Endothelial cell of umbilical vein (primary cell): Measurements from ENCODE around the gene CDH20. TPM values are rescaled to one million over a fixed set of nuclear protein-coding genes. Genes with fewer than 3 reads are reported as not detected.

Experiments
- BruUV-seq: library from RNA; stranded (reverse); fragments of 400-500 nt; replicated peaks from 2 replicates; lab custom pipeline; 2021; lab: Mats Ljungman, UMichigan
- CTCF ChIA-PET: fragments of 300-600, 350-600 bp; sonication (Branson Sonifier 250); formaldehyde crosslinking; loops from one replicate; lab custom pipeline; 2021; ENCODE audit warnings: antibody characterized with exemption, inconsistent platforms; lab: Charles Lee
- POLR2A ChIA-PET: fragments of 300-600, 350-600 bp; sonication (Branson Sonifier 250); formaldehyde crosslinking; loops from one replicate; lab custom pipeline; 2021; ENCODE audit warnings: antibody characterized with exemption, inconsistent platforms; lab: Charles Lee
- DNase-seq: peaks from one replicate; pipeline ENCODE4 v3.0.0-alpha.2; 2011; ENCODE audit warnings: low read depth, low spot score
- FAIRE-seq: peaks from 2 replicates; lab custom pipeline; 2011; peaks lifted over from hg19 to GRCh38; lab: Jason Lieb, UNC
- H2AFZ ChIP-seq: 2 replicates; pipeline ENCODE4 v1.6.0; 2012; ENCODE audit warnings: low read depth, low read length, control low read depth, inconsistent platforms
- H3K27ac ChIP-seq: 2 replicates; pipeline ENCODE4 v1.5.1; 2011; ENCODE audit warnings: low read depth, mild to moderate bottlenecking, control low read depth, low read length, moderate library complexity; ENCODE audit not compliant: insufficient read depth
- H3K27me3 ChIP-seq, 2 experiments: 2 replicates each; pipeline versions ENCODE4 v1.6.0 to v1.6.1; 2011; ENCODE audit warnings: low read length in 2 of 2, mixed read lengths in 1 of 2; ENCODE audit not compliant: control insufficient read depth in 2 of 2, insufficient read depth in 2 of 2
- H3K36me3 ChIP-seq, 2 experiments: 2 replicates in 1 of 2; 3 replicates in 1 of 2; pipeline ENCODE4 v1.5.1; 2011; ENCODE audit warnings: low read length in 2 of 2, mild to moderate bottlenecking in 1 of 2, moderate library complexity in 1 of 2; ENCODE audit not compliant: control insufficient read depth in 2 of 2, insufficient read depth in 2 of 2; ENCODE audit errors: extremely low read depth in 1 of 2
- H3K4me1 ChIP-seq: 3 replicates; pipeline ENCODE4 v1.5.1; 2011; ENCODE audit warnings: mild to moderate bottlenecking, low read length; ENCODE audit not compliant: control insufficient read depth, insufficient read depth; ENCODE audit errors: extremely low read depth
- H3K4me2 ChIP-seq: 2 replicates; pipeline ENCODE4 v1.6.1; 2011; ENCODE audit warnings: low read length, control low read depth, mixed read lengths; ENCODE audit not compliant: insufficient read depth
- H3K4me3 ChIP-seq, 3 experiments: fragments of 200-600 bp in 1 of 3; sonication (generic), shearing (Covaris generic) in 1 of 3; replicated peaks in 1 of 3; 2 replicates each; pipeline ENCODE4 v1.5.1; 2011 to 2016; ENCODE audit warnings: control low read depth in 3 of 3, low read length in 3 of 3, mild to moderate bottlenecking in 2 of 3, inconsistent platforms in 1 of 3, low read depth in 1 of 3, moderate library complexity in 1 of 3; ENCODE audit not compliant: insufficient read depth in 1 of 3
- H3K79me2 ChIP-seq: 2 replicates; pipeline ENCODE4 v1.6.0; 2012; ENCODE audit warnings: low read length, inconsistent platforms; ENCODE audit not compliant: control insufficient read depth, insufficient read depth
- H3K9ac ChIP-seq: replicated peaks from 2 replicates; pipeline ENCODE3; 2011; ENCODE audit warnings: low read length, control low read depth; ENCODE audit not compliant: insufficient read depth; ENCODE audit errors: extremely low read depth
- H3K9me1 ChIP-seq: replicated peaks from 3 replicates; pipeline ENCODE4 v1.6.0; 2011; ENCODE audit warnings: mild to moderate bottlenecking, low read length; ENCODE audit not compliant: control insufficient read depth, insufficient read depth; ENCODE audit errors: extremely low read depth
- H3K9me3 ChIP-seq: replicated peaks from 2 replicates; pipeline ENCODE4 v1.5.1; 2012; ENCODE audit warnings: low read length, inconsistent platforms; ENCODE audit not compliant: control insufficient read depth, insufficient read depth
- H4K20me1 ChIP-seq: replicated peaks from 2 replicates; pipeline ENCODE3; 2011; ENCODE audit warnings: mild to moderate bottlenecking, low read length; ENCODE audit not compliant: control insufficient read depth, insufficient read depth; ENCODE audit errors: extremely low read depth
- CTCF ChIP-seq, 2 donors: IDR thresholded peaks; 1 replicate in 1 of 2; 2 replicates in 1 of 2; pipeline ENCODE4 v1.5.1; 2011; ENCODE audit warnings: low read length in 2 of 2, mild to moderate bottlenecking in 2 of 2, moderate library complexity in 2 of 2, control low read depth in 1 of 2, inconsistent platforms in 1 of 2, low read depth in 1 of 2; ENCODE audit not compliant: insufficient read depth in 1 of 2; ENCODE audit errors: extremely low read depth in 1 of 2
- EZH2 ChIP-seq: IDR thresholded peaks from 2 replicates; pipeline ENCODE4 v1.6.1; 2012; ENCODE audit warnings: borderline replicate concordance, low read depth, mild to moderate bottlenecking, moderate library complexity, low read length, inconsistent platforms; ENCODE audit not compliant: severe bottlenecking
- FOS ChIP-seq: IDR thresholded peaks from 2 replicates; pipeline ENCODE4 v1.6.1; 2011; ENCODE audit warnings: mild to moderate bottlenecking, low read length, moderate library complexity, borderline replicate concordance; ENCODE audit not compliant: insufficient read depth
- GATA2 ChIP-seq: IDR thresholded peaks from 2 replicates; pipeline ENCODE4 v1.7.0; 2011; ENCODE audit warnings: low read depth, mild to moderate bottlenecking, moderate library complexity, mixed read lengths, low read length; ENCODE audit not compliant: insufficient read length, insufficient read depth
- JUN ChIP-seq: IDR thresholded peaks from 2 replicates; pipeline ENCODE4 v1.6.1; 2011; ENCODE audit warnings: borderline replicate concordance, low read depth; ENCODE audit not compliant: insufficient read length, insufficient read depth
- MAX ChIP-seq: IDR thresholded peaks from 2 replicates; pipeline ENCODE4 v1.6.1; 2011; ENCODE audit not compliant: insufficient read depth, insufficient read length
- MYC ChIP-seq: IDR thresholded peaks from one replicate; pipeline ENCODE4 v1.6.1; 2011; ENCODE audit warnings: mild to moderate bottlenecking, low read depth, low read length
- POLR2A ChIP-seq: IDR thresholded peaks from 2 replicates; pipeline ENCODE4 v1.6.1; 2012; ENCODE audit warnings: low read depth, mild to moderate bottlenecking, control low read depth, low read length
- POLR2AphosphoS5 ChIP-seq: IDR thresholded peaks from 2 replicates; pipeline ENCODE4 v1.6.1; 2012; ENCODE audit warnings: low read depth, mild to moderate bottlenecking, control low read depth, low read length, moderate library complexity; ENCODE audit not compliant: insufficient read depth
- dilution Hi-C: fragments of 300-500 bp; cut with MboI; formaldehyde crosslinking; loops from one replicate; pipeline ENCODE4 v1.15.0; 2019; ENCODE audit warnings: low sequenced_read_pairs; ENCODE audit not compliant: extremely low pct_ligation_motif_present
- intact Hi-C: fragments of 100-400 bp; cut with micrococcal nuclease; formaldehyde crosslinking; loops from one replicate; pipeline ENCODE4 v1.10.0; 2022
- polyA plus RNA-seq, 4 experiments: library from polyadenylated mRNA; depleted of rRNA in 3 of 4; stranded (reverse) in 3 of 4; unstranded in 1 of 4; fragments of >200 nt; gene quantifications; 2 replicates each; pipeline versions ENCODE4 v1.2.1 to v1.2.3, GENCODE V29; 2011 to 2012; ENCODE audit warnings: missing spikeins in 1 of 4
- total RNA-seq: library from RNA; stranded (reverse); gene quantifications from 2 replicates; pipeline ENCODE4 v1.2.3, GENCODE V29; 2021

CDH20 gene
- total and polyA plus RNA-seq, 2 donors (not counting 3 experiments of a cell fraction or from before 2014, with no cell fraction given): not detected

GRCh38 chr18:61362511-61362910, 29.3 kb downstream of the CDH20 start:
- Histone ChIP-seq H4K20me1 (no peaks in the 10 kb centered on the region), H3K36me3 (no peaks in the 10 kb centered on the region), H3K79me2 (no peaks in the 10 kb centered on the region), H3K27me3 (peaks cover 0 to 3% of the 10 kb centered on the region in 2 experiments), H3K27ac (no peak overlapping the region), H2AFZ (no peak overlapping the region), H3K9me3 (no peaks in the 10 kb centered on the region), H3K9ac (no peak overlapping the region), H3K4me3 (no peak overlapping the region), H3K4me1 (no peaks in the 10 kb centered on the region), H3K4me2 (no peak overlapping the region), H3K9me1 (no peaks in the 10 kb centered on the region)
- dilution Hi-C loops (no loop called here), intact Hi-C loops (no loop called here)
- no TSS peak for BruUV-seq
- ChIA-PET POLR2A (no interaction called here), CTCF (no interaction called here)
- FAIRE-seq: no peak
- TF ChIP-seq MYC (no peak), POLR2AphosphoS5 (no peak)
- no peak for DNase-seq

- CTCF ChIA-PET: interaction anchor here (0.9 to 1.5 kb wide), 2 partner anchors 14 to 138 kb away, joined by 3 to 4 read pairs; no protein-coding TSS in a partner anchor
Measured at GRCh38 chr18:61364953-61365352, 31.7 kb downstream of the CDH20 start.

More at GRCh38 chr18:61364953-61365352, 31.7 kb downstream of the CDH20 start:
- no peaks in the 10 kb centered on the region for H3K79me2 ChIP-seq
- no TSS peak for BruUV-seq
- H3K27ac ChIP-seq: no peak overlapping the region
- dilution Hi-C loops (no loop called here), intact Hi-C loops (no loop called here)
- no peak overlapping the region for H3K4me2 ChIP-seq
- H3K9ac ChIP-seq: no peak overlapping the region
- DNase-seq (no peak), FAIRE-seq (no peak)
- H4K20me1 ChIP-seq: no peaks in the 10 kb centered on the region
- H3K36me3 ChIP-seq: no peaks in the 10 kb centered on the region
- no peak for TF ChIP-seq JUN
- no peak for TF ChIP-seq FOS
- no peak for TF ChIP-seq POLR2A
- TF ChIP-seq GATA2: no peak
- no peak for TF ChIP-seq MYC
- TF ChIP-seq POLR2AphosphoS5: no peak
- TF ChIP-seq EZH2: no peak
- TF ChIP-seq MAX: no peak
- no peak for TF ChIP-seq CTCF (IDR thresholded peaks at IDR 0.05; ENCODE audit: extremely low read depth in 1 of 2, insufficient read depth in 1 of 2, low read depth in 1 of 2, low read length in 2 of 2)
- no peak overlapping the region for H3K4me3 ChIP-seq
- H3K9me3 ChIP-seq: no peaks in the 10 kb centered on the region
- POLR2A ChIA-PET: no interaction called here
- peaks cover 0 to 3% of the 10 kb centered on the region in 2 experiments for H3K27me3 ChIP-seq
- H2AFZ ChIP-seq: no peak overlapping the region
- H3K4me1 ChIP-seq: no peaks in the 10 kb centered on the region
- H3K9me1 ChIP-seq: no peaks in the 10 kb centered on the region
